NCI-H82 treated with DMSO at 0.1 percent for 48 hours (cell line): ENCODE measurements around the gene IQGAP2.
"Not testable (repeated sequence)": the region's sequence is repeated elsewhere in the genome, so short reads cannot be mapped to it uniquely, and the experiment has no call there.

ENCODE experiments used
- DNase-seq: peaks from one replicate; lab custom pipeline; 2025; ENCODE audit not compliant: unreplicated experiment; lab: John Stamatoyannopoulos, UW

The IQGAP2 gene

DNA sequence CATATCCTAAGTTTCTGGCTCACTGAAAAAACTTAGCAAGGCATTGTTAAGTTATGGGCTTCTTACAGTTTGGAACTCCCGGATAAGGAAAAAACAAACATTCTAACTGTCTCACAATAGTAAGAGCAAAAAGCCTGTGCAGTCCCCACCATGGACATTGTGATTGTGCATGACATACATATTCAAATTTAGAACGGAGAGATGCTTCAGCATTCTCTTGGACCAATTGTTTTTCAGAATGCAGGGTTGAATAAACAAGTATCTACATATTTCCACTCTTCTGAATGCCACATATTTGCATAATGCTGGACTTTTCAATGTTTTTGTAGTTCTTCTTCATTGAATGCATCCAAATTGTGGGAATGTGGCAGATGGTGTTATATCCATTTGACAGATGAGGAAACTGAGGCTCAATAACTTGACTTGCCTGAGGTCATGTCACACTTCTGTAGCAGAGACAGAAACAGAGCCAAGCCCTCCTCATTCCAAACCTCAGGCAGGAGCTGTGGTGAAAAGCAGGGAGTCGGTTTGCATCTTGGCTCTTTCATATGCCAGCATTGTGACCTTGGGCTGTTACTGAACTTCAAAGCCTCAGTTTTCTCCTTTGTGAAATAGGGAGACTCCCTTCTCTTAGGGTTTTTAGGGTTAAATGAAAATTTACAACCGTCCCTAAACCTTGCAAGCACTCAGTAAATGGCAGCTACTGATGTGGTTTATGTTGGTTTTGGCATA, 95.1 kb downstream of the IQGAP2 start:
- DNase-seq, result no peak

- DNase-seq, result no peak
Measured at GRCh38 chr5:76499507-76500161, 96.5 kb downstream of the IQGAP2 start.

GRCh38 chr5:76500633-76501393, 97.7 kb downstream of the IQGAP2 start:
- DNase-seq, result no peak

- no peak for DNase-seq
Measured at GRCh38 chr5:76503929-76504328, 100.8 kb downstream of the IQGAP2 start.

DNA sequence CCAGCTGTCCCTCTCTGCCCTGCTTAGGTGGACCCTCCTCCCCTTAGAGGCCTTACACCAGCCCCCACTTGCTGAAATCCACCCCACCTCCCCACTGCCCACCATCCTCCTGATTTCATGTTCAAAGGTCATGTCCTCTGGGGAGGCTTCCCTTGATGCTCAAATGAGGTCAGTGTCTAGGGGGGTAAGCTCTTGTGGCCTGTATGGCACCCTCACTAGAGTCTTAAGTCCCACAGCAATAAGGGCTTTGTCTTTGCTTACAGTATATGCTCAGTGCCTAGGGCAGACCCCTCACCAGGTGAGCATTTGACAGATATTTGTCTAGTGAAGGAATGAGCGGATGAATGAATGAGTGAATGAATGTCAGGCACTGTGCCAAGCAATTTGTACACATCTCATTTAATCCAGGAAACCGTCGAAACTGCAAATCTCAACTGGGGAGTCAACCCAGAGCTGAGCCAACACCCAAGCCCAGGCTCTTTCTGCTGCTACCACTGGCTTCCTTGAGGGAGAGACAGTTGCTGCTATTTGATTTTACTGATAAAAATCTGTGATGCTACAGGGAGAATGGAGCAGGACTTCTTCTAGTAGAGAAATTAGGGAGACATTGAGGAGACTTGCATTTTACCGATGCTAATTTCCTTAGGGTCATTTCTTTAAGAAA, 101.9 kb downstream of the IQGAP2 start:
- no peak for DNase-seq

DNA sequence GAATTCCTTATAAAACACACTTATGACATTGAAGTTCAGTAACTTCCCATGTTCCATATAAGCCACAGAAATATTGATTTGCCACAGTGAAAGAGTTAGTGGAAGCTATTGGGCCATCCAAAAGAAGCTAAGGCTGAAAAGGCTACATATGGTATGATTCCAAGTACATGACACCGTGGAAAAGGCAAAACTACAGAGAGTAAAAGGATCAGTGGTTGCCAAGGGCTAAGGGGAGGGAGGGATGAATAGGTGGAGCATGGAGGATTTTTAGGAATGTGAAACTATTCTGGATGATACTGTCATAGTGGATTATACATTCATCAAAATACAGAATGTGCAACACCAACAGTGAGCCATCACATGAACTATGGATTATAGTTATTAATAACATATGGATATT, 110.4 kb downstream of the IQGAP2 start:
- DNase-seq, result no peak

GRCh38 chr5:76514292-76514691, 111.2 kb downstream of the IQGAP2 start:
- no peak for DNase-seq

- DNase-seq, result no peak
Measured at GRCh38 chr5:76514713-76515112, 111.6 kb downstream of the IQGAP2 start.

DNA sequence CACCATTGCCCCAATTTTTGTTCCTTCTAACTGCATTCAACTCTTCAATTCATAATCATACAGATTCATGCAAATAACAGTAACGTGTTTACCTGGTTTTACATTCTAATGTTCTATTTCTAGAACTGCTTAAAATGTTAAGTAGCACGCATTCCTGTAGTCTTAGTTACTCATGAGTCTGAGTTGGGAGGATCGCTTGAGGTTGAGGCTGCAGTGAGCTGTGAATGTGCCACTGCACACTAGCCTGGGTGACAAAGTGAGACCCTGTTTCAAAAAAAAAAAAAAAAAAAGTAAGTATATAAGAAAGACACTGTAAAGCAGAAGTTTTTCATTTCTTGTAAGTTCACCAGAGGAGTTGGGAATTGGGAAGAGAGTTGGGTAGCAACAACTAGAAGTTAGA, 114.2 kb downstream of the IQGAP2 start:
- DNase-seq, result no peak

- not testable (repeated sequence) for DNase-seq
Measured at GRCh38 chr5:76518246-76518645, 115.2 kb downstream of the IQGAP2 start.

DNA sequence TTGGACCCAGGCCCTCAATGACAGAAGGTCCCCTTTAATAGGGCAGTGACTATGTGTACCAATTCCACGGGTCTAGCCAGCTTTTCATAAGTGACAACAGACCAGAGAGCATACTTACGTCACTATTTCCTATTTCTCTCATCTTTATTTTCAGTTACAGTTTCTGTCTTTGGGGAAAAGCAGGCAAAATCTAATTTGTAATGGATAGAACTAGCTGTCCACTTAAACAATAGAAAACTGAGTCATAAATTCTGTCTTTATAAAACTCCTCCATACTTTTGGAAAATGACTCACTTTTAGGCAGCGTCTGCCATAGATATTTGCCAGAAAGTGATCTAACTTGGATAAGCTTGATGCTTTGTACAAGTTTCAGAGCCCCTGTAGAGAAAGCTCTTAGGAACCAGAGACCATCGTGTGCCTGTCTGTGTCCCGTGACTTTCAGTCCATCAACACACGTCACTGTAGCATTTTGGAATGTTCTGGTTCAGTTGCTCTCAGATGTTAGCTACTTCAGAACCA, 118.2 kb downstream of the IQGAP2 start:
- no peak for DNase-seq

DNA sequence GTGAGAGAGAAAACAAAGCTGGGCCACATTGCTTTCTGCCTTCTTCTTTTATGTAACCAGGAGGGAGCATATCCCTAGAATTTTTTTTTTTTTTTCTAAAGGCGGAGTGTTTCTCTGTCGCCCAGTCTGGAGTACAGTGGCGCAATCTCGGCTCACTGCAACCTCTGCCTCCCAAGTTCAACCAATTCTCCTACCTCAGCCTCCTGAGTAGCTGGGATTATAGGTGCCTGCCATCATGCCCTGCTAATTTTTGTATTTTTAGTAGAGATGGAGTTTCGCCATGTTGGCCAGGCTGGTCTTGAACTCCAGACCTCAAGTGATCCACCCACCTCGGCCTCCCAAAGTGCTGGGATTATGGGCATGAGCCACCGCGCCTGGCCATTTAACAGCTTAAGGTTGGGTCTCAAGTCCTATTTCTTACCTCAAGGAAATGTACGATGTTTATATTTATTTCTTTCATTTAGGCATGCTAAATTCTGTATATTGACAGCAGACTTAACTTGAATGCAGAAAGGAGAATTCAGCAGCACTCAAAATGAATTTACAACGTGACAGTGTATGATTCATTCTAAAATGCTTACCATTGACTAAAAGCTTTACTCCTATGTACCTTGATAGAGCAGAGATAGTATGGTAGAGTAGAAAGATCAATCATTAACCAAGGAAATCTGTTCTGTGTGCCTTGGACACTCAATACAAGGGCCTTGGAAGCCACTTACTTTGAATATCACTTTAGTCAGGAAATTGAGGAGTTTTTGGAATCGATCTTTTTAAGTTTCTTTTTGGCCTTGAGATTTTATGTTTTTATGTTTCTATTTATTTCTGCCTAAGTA, 119.2 kb downstream of the IQGAP2 start:
- DNase-seq, result no peak

DNA sequence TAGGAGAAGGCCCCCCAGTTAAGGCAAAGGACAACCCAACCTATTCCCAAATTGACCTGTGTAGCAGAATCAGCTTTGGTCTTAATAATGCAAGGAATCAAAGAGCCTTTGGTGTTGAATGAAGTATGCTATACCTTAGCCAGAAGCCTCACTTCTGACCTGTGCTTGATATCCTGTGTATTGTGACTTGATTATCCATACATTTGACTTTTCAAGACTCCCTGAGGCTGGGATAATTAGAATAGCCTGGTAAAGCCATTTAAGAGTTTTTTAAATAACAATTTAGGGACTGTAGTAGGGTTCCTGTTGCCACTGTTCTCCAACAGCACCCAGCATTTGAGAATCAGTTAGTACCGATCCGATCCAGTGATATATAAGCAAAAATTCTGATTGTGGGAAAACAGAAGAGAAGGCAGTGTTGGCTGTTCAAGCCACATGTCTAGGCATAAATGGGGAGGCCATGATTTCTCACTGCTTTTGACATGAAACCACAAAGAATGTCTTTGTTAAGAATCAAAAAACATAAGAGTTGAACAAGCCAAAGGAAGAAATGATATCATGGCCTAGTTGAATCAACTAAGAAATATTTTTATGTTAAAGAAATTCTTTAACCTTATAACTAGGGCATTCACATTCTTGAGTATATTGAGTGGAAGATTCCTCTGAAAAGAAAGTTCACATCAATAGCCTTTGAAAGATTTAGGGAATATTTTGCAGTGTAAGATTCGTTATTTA, 121.2 kb downstream of the IQGAP2 start:
- DNase-seq, result no peak

DNA sequence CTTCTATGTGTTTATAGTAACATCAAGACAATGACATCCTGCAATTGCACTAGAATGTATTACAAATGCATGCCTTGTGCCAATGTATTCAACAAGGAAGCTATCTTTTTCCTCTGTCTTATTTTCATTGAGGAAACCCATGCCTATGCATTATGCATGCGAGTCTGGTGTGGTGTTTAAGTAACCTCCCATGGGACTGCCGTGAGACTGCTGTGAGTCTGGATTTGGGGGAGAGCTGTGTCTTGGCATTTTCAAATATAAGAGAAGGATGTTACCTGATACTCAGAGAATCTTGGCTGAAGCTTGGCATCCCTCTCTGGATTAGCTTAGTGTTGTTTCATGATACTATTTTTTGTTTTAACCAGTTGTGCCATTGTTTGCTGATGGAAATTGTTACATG, 121.8 kb downstream of the IQGAP2 start:
- DNase-seq, result peak; percentile 70

DNA sequence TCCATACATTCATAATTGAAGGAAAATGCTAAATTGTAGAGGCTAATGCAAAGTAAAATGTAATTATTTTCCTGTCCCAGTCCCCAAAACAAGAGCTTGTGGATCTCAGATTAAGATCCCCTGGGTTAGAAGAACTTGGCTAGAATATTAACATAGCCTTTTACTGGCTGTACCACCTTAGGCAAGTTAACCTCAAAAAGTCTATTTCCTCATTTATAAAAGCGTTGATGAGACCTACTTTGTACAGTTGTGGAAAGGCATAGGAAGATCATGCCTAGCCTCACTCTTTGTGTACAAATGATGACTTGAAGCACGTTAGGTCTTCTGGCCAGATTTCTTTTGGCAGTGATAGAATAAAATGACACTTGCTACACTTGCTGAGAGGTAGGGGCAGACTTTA, 122.9 kb downstream of the IQGAP2 start:
- no peak for DNase-seq

GRCh38 chr5:76526950-76527583, 124.0 kb downstream of the IQGAP2 start:
- no peak for DNase-seq

- DNase-seq, result no peak
Measured at GRCh38 chr5:76527685-76528161, 124.6 kb downstream of the IQGAP2 start.

- no peak for DNase-seq
Measured at GRCh38 chr5:76528547-76529331, 125.7 kb downstream of the IQGAP2 start.
